NCI-H146 (cell line): ENCODE data around the gene SDK1.
"Not testable (repeated sequence)": the region's sequence is repeated elsewhere in the genome, so short reads cannot be mapped to it uniquely, and the experiment has no call there.

Source experiments
- DNase-seq: peaks from one replicate; lab custom pipeline; 2025; lab: John Stamatoyannopoulos, UW

SDK1 gene

GRCh38 chr7:4207011-4207410, 906.0 kb downstream of the SDK1 start:
- DNase-seq: no peak

GRCh38 chr7:4208086-4208485, 907.0 kb downstream of the SDK1 start:
- DNase-seq: no peak

GRCh38 chr7:4208586-4208985, 907.5 kb downstream of the SDK1 start:
- DNase-seq: no peak

GRCh38 chr7:4209126-4209525, 908.1 kb downstream of the SDK1 start:
- DNase-seq: no peak

GRCh38 chr7:4209966-4210365, 908.9 kb downstream of the SDK1 start:
- no peak for DNase-seq

GRCh38 chr7:4210821-4211220, 909.8 kb downstream of the SDK1 start:
- DNase-seq: no peak

- no peak for DNase-seq
Observed at GRCh38 chr7:4211261-4211660, 910.2 kb downstream of the SDK1 start.

- no peak for DNase-seq
Observed at GRCh38 chr7:4212376-4212775, 911.3 kb downstream of the SDK1 start.

GRCh38 chr7:4214291-4215155, 913.5 kb downstream of the SDK1 start:
- DNase-seq: no peak

- no peak for DNase-seq
Observed at GRCh38 chr7:4215176-4215720, 914.2 kb downstream of the SDK1 start.

- DNase-seq: no peak
Observed at GRCh38 chr7:4216016-4216415, 915.0 kb downstream of the SDK1 start.

GRCh38 chr7:4217126-4217660, 916.1 kb downstream of the SDK1 start:
- DNase-seq: not testable (repeated sequence)

GRCh38 chr7:4218481-4218880, 917.4 kb downstream of the SDK1 start:
- no peak for DNase-seq

GRCh38 chr7:4220011-4220410, 919.0 kb downstream of the SDK1 start:
- DNase-seq: no peak

- DNase-seq: no peak
Observed at GRCh38 chr7:4221043-4221442, 920.0 kb downstream of the SDK1 start.

GRCh38 chr7:4222676-4223075, 921.6 kb downstream of the SDK1 start:
- no peak for DNase-seq

GRCh38 chr7:4225361-4225771, 924.3 kb downstream of the SDK1 start:
- no peak for DNase-seq

- peak; percentile 80 for DNase-seq
Observed at GRCh38 chr7:4225881-4226523, 925.0 kb downstream of the SDK1 start.

- DNase-seq: peak; percentile 22
Observed at GRCh38 chr7:4226524-4226882, 925.5 kb downstream of the SDK1 start.

- DNase-seq: no peak
Observed at GRCh38 chr7:4227105-4228010, 926.3 kb downstream of the SDK1 start.

- no peak for DNase-seq
Observed at GRCh38 chr7:4230352-4230751, 929.3 kb downstream of the SDK1 start.

- DNase-seq: no peak
Observed at GRCh38 chr7:4233146-4233545, 932.1 kb downstream of the SDK1 start.
